ENCODE results near the gene CNTN6. TPM values are rescaled to one million over a fixed set of nuclear protein-coding genes. Genes with fewer than 3 reads are reported as not detected.

Gene CNTN6
- total and polyA plus RNA-seq, 2 of the 13 experiments (the other 11 are each of a cell fraction or from before 2014, with no cell fraction given) = not detected

- intact Hi-C loops (cut with micrococcal nuclease; ENCODE audit: unreplicated experiment) = no loop called here
- Histone ChIP-seq H3K4me2 (ENCODE audit: low read depth, low read length) (no peak overlapping the region), H3K4me3 (replicated peaks in 1 of 3; ENCODE audit: insufficient read depth in 1 of 3, low read depth in 2 of 3, low read length in 3 of 3) (no peak overlapping the region), H2AFZ (ENCODE audit: low read length) (no peak overlapping the region), H3K9ac (ENCODE audit: insufficient read depth, low read depth, low read length) (no peak overlapping the region), H4K20me1 (ENCODE audit: insufficient read depth, low read length) (no peaks in the 10 kb centered on the region), H3K4me1 (ENCODE audit: insufficient read depth, low read length) (no peaks in the 10 kb centered on the region), H3K27me3 (ENCODE audit: control insufficient read depth in 1 of 2, insufficient read depth in 2 of 2, low read length in 2 of 2) (no peaks in the 10 kb centered on the region), H3K27ac (ENCODE audit: extremely low read length, insufficient read depth, low read length) (no peak overlapping the region), H3K36me3 (replicated peaks in 1 of 2; ENCODE audit: control insufficient read depth in 1 of 2, insufficient read depth in 2 of 2, low read length in 2 of 2) (no peaks in the 10 kb centered on the region), H3K9me3 (ENCODE audit: low read length) (peaks cover 53% of the 10 kb centered on the region), H3K79me2 (ENCODE audit: insufficient read depth, low read length) (no peaks in the 10 kb centered on the region)
- no TSS peak for BruUV-seq (replicated peaks)
- ATAC-seq (no peak), DNase-seq (ENCODE audit: low spot score) (no peak), FAIRE-seq (no peak)
- in situ Hi-C loops (cut with HindIII; ENCODE audit: extremely low pct_ligation_motif_present, low pct_unique_long_range_greater_than_20kb) = no loop called here
- TF ChIP-seq, protein P1, sequence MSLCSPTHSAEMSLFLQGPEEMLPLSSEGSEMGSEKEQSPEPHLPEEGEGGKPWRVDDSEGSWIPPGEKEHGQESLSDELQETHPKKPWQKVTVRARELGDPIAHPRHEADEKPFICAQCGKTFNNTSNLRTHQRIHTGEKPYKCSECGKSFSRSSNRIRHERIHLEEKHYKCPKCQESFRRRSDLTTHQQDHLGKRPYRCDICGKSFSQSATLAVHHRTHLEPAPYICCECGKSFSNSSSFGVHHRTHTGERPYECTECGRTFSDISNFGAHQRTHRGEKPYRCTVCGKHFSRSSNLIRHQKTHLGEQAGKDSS (CRISPR knock-in tag; IDR thresholded peaks at IDR 0.05; ENCODE audit: borderline replicate concordance, low read depth) = no peak
- TF ChIP-seq ZNF614 (CRISPR knock-in tag; IDR thresholded peaks at IDR 0.05; ENCODE audit: borderline replicate concordance) (no peak), GTF3A (CRISPR knock-in tag; conservative IDR thresholded peaks at IDR 0.05) (no peak)
- 44% methylated on average over 8 of the region's 19 CpGs for WGBS (ENCODE audit: low lambda C conversion rate)
- ChIA-PET POLR2A (no interaction called here), CTCF (ENCODE audit: low intra/inter-chr PET ratio, low total read pairs) (no interaction called here)
Observed at GRCh38 chr3:1394188-1394587, 301.4 kb downstream of the CNTN6 start.

DNA sequence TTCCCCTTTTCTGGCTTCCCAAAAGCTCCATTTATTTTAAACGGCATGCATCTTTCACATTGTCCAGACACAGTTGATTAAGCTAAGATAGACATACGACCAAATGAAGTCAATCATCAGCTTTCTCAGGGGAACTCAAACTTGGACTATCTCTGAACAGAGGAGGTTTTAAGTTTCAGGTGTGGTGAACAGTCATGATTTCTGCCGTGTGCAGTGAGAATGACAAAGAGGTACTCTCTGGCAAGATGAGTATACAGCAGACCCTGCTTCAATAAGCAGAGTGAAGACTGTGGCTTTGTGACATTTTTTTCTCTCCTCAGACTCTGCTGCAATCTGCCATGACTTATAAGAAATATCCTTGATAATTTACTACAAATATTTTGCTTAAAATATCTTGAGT, 307.7 kb downstream of the CNTN6 start:
- Histone ChIP-seq H3K27ac (ENCODE audit: extremely low read length, insufficient read depth, low read length) (no peak overlapping the region), H3K4me2 (ENCODE audit: low read depth, low read length) (no peak overlapping the region), H4K20me1 (ENCODE audit: insufficient read depth, low read length) (no peaks in the 10 kb centered on the region), H3K4me3 (replicated peaks in 1 of 3; ENCODE audit: insufficient read depth in 1 of 3, low read depth in 2 of 3, low read length in 3 of 3) (no peak overlapping the region), H3K79me2 (ENCODE audit: insufficient read depth, low read length) (no peaks in the 10 kb centered on the region), H3K36me3 (replicated peaks in 1 of 2; ENCODE audit: control insufficient read depth in 1 of 2, insufficient read depth in 2 of 2, low read length in 2 of 2) (no peaks in the 10 kb centered on the region), H3K9me3 (ENCODE audit: low read length) (peaks cover 97% of the 10 kb centered on the region), H3K4me1 (ENCODE audit: insufficient read depth, low read length) (no peaks in the 10 kb centered on the region), H2AFZ (ENCODE audit: low read length) (no peak overlapping the region), H3K9ac (ENCODE audit: insufficient read depth, low read depth, low read length) (no peak overlapping the region), H3K27me3 (ENCODE audit: control insufficient read depth in 1 of 2, insufficient read depth in 2 of 2, low read length in 2 of 2) (no peaks in the 10 kb centered on the region)
- 0% methylated on average over 3 of the region's 3 CpGs for WGBS (ENCODE audit: low lambda C conversion rate)
- DNase-seq (ENCODE audit: low spot score) = no peak
- in situ Hi-C loops (cut with HindIII; ENCODE audit: extremely low pct_ligation_motif_present, low pct_unique_long_range_greater_than_20kb) = no loop called here
- TF ChIP-seq ZNF296 (CRISPR knock-in tag; conservative IDR thresholded peaks at IDR 0.05) = no peak
- intact Hi-C loops (cut with micrococcal nuclease; ENCODE audit: unreplicated experiment) = no loop called here
- no TSS peak for BruUV-seq (replicated peaks)
- POLR2A ChIA-PET = no interaction called here
- CTCF ChIA-PET (ENCODE audit: low intra/inter-chr PET ratio, low total read pairs) = no interaction called here
- no peak for ATAC-seq
- no peak for FAIRE-seq
